PC-3 (cell line): ENCODE results near the gene DNER. TPM values are rescaled to one million over a fixed set of nuclear protein-coding genes. Genes with fewer than 3 reads are reported as not detected.

ENCODE experiments used
- ATAC-seq: fragments of 200-7000 bp; cut with Tn5 transposase; 2 replicates; pipeline ENCODE4 v1.9.1; 2020; ENCODE audit warnings: mild to moderate bottlenecking, moderate library complexity
- BruUV-seq: library from RNA; stranded (reverse); fragments of 400-500 nt; replicated peaks from 2 replicates; lab custom pipeline; 2021; lab: Mats Ljungman, UMichigan
- CTCF ChIA-PET: fragments of 300-600 bp; sonication (Branson Sonifier 250); formaldehyde crosslinking; loops from one replicate; lab custom pipeline; 2022; ENCODE audit warnings: antibody characterized with exemption; lab: Charles Lee
- POLR2A ChIA-PET: fragments of 300-600 bp; sonication (Branson Sonifier 250); formaldehyde crosslinking; loops from one replicate; lab custom pipeline; 2022; ENCODE audit warnings: antibody characterized with exemption; ENCODE audit not compliant: unreplicated experiment; lab: Charles Lee
- DNase-seq: peaks from one replicate; pipeline ENCODE4 v3.0.0-alpha.2; 2015
- H2AFZ ChIP-seq: fragments of 300-600 bp; sonication (generic); 2 replicates; pipeline ENCODE4 v1.6.0; 2016; ENCODE audit warnings: antibody characterized with exemption, low read length
- H3F3A ChIP-seq: fragments of 300-600 bp; sonication (generic); one replicate; pipeline ENCODE4 v1.6.0; 2017; ENCODE audit warnings: antibody characterized with exemption, low read length, control low read depth, mild to moderate bottlenecking; ENCODE audit not compliant: unreplicated experiment
- H3K27ac ChIP-seq: fragments of 300-600 bp; sonication (generic); 2 replicates; pipeline ENCODE4 v1.5.1; 2016; ENCODE audit warnings: mild to moderate bottlenecking, low read length
- H3K27me3 ChIP-seq: fragments of 300-600 bp; sonication (generic); 2 replicates; pipeline ENCODE4 v1.6.1; 2016; ENCODE audit warnings: low read length, mixed read lengths
- H3K36me3 ChIP-seq: fragments of 300-600 bp; sonication (generic); 2 replicates; pipeline ENCODE4 v1.6.1; 2016; ENCODE audit warnings: low read depth, mixed run types, low read length, mixed read lengths
- H3K4me1 ChIP-seq: fragments of 300-600 bp; sonication (generic); 2 replicates; pipeline ENCODE4 v1.5.1; 2016; ENCODE audit warnings: low read length; ENCODE audit not compliant: insufficient read depth
- H3K4me2 ChIP-seq: fragments of 300-600 bp; sonication (generic); 2 replicates; pipeline ENCODE4 v1.6.0; 2016; ENCODE audit warnings: low read length
- H3K4me3 ChIP-seq: fragments of 300-600 bp; sonication (generic); 2 replicates; pipeline ENCODE4 v1.5.1; 2016; ENCODE audit warnings: mild to moderate bottlenecking, low read length, mixed read lengths
- H3K79me2 ChIP-seq: fragments of 300-600 bp; sonication (generic); 2 replicates; pipeline ENCODE4 v1.6.1; 2017; ENCODE audit warnings: low read length, mixed read lengths
- H3K9ac ChIP-seq: fragments of 300-600 bp; sonication (generic); 2 replicates; pipeline ENCODE4 v1.6.0; 2016; ENCODE audit warnings: mild to moderate bottlenecking, low read length
- H3K9me2 ChIP-seq: fragments of 300-600 bp; sonication (generic); replicated peaks from 2 replicates; pipeline ENCODE4 v1.6.1; 2016; ENCODE audit warnings: mixed run types, low read length, mixed read lengths
- H3K9me3 ChIP-seq: fragments of 300-600 bp; sonication (generic); 2 replicates; pipeline ENCODE4 v1.6.1; 2016; ENCODE audit warnings: low read length, mixed read lengths
- H4K20me1 ChIP-seq: fragments of 300-600 bp; sonication (generic); 2 replicates; pipeline ENCODE4 v1.6.1; 2016; ENCODE audit warnings: low read length, mixed read lengths
- CTCF ChIP-seq: fragments of 300-600 bp; sonication (generic); conservative IDR thresholded peaks from 2 replicates; pipeline ENCODE4 v1.5.1; 2017; ENCODE audit warnings: antibody characterized with exemption, low read depth, mild to moderate bottlenecking, low read length
- EZH2 ChIP-seq: fragments of 300-600 bp; sonication (generic); IDR thresholded peaks from one replicate; pipeline ENCODE4 v1.6.1; 2017; ENCODE audit warnings: antibody characterized with exemption, mild to moderate bottlenecking, low read length; ENCODE audit not compliant: unreplicated experiment
- EZH2phosphoT487 ChIP-seq: fragments of 300-600 bp; sonication (generic); IDR thresholded peaks from 2 replicates; pipeline ENCODE4 v1.6.1; 2018; ENCODE audit warnings: mild to moderate bottlenecking, antibody characterized with exemption, low read length, borderline replicate concordance
- intact Hi-C: fragments of 100-400 bp; cut with micrococcal nuclease; formaldehyde crosslinking; loops from 2 replicates; pipeline ENCODE4 v1.9.0; 2023
- total RNA-seq: library from RNA; depleted of rRNA; stranded (reverse); fragments of >200 nt; gene quantifications from 2 replicates; pipeline ENCODE4 v1.2.3, GENCODE V29; 2014

DNER gene
- total RNA-seq, 1 experiment from 2014 or later: 1.1 TPM

GRCh38 chr2:229528846-229529245 is 185.5 kb downstream of the DNER start:
- no peak for TF ChIP-seq EZH2phosphoT487
- no peak for TF ChIP-seq EZH2
- no peak for TF ChIP-seq CTCF
- CTCF ChIA-PET: no interaction called here

GRCh38 chr2:229526951-229527350 is 187.4 kb downstream of the DNER start:
- H3F3A ChIP-seq: no peaks in the 10 kb centered on the region
- ChIA-PET CTCF (no interaction called here), POLR2A (no interaction called here)
- no peak overlapping the region for H3K27ac ChIP-seq
- intact Hi-C loops: no loop called here
- no peaks in the 10 kb centered on the region for H3K9me3 ChIP-seq
- no peak for DNase-seq
- no peak for TF ChIP-seq CTCF
- TF ChIP-seq EZH2: no peak
- no peak for TF ChIP-seq EZH2phosphoT487
- H3K9ac ChIP-seq: no peak overlapping the region
- H3K79me2 ChIP-seq: no peaks in the 10 kb centered on the region
- no peak overlapping the region for H2AFZ ChIP-seq
- no TSS peak for BruUV-seq
- H3K9me2 ChIP-seq: no peaks in the 10 kb centered on the region
- no peak overlapping the region for H3K4me2 ChIP-seq
- no peak for ATAC-seq
- H3K36me3 ChIP-seq: no peaks in the 10 kb centered on the region
- no peaks in the 10 kb centered on the region for H4K20me1 ChIP-seq
- no peaks in the 10 kb centered on the region for H3K27me3 ChIP-seq
- no peak overlapping the region for H3K4me3 ChIP-seq
- no peaks in the 10 kb centered on the region for H3K4me1 ChIP-seq

More at GRCh38 chr2:229528846-229529245, 185.5 kb downstream of the DNER start:
- H3K9me3 ChIP-seq: no peaks in the 10 kb centered on the region
- H3K4me3 ChIP-seq: no peak overlapping the region
- H3K27ac ChIP-seq: no peak overlapping the region
- no peak for ATAC-seq
- H3F3A ChIP-seq: no peaks in the 10 kb centered on the region
- POLR2A ChIA-PET: no interaction called here
- no TSS peak for BruUV-seq
- no peaks in the 10 kb centered on the region for H3K27me3 ChIP-seq
- H4K20me1 ChIP-seq: no peaks in the 10 kb centered on the region
- H3K36me3 ChIP-seq: no peaks in the 10 kb centered on the region
- no peak for DNase-seq
- no peak overlapping the region for H3K9ac ChIP-seq
- no peak overlapping the region for H2AFZ ChIP-seq
- H3K79me2 ChIP-seq: no peaks in the 10 kb centered on the region
- intact Hi-C loops: no loop called here
- H3K4me2 ChIP-seq: no peak overlapping the region
- no peaks in the 10 kb centered on the region for H3K4me1 ChIP-seq
- H3K9me2 ChIP-seq: no peaks in the 10 kb centered on the region

GRCh38 chr2:229524799-229525198 is 189.6 kb downstream of the DNER start:
- Histone ChIP-seq H3K36me3 (no peaks in the 10 kb centered on the region), H2AFZ (no peak overlapping the region), H3K4me2 (no peak overlapping the region), H3K4me1 (no peaks in the 10 kb centered on the region), H3K79me2 (no peaks in the 10 kb centered on the region), H3K4me3 (no peak overlapping the region), H3F3A (no peaks in the 10 kb centered on the region), H3K9me2 (no peaks in the 10 kb centered on the region), H3K27me3 (peaks cover 8% of the 10 kb centered on the region; the same call in 1 of the 2 replicates), H3K27ac (no peak overlapping the region), H3K9ac (no peak overlapping the region), H4K20me1 (no peaks in the 10 kb centered on the region), H3K9me3 (no peaks in the 10 kb centered on the region)
- CTCF ChIA-PET: no interaction called here
- TF ChIP-seq EZH2phosphoT487 (no peak), EZH2 (no peak), CTCF (no peak)
- intact Hi-C loops: no loop called here
- no peak for ATAC-seq
- POLR2A ChIA-PET: no interaction called here
- BruUV-seq: no TSS peak
- no peak for DNase-seq
